GM21529 (cell line): ENCODE results near the gene RNF175.

ENCODE experiments used
- ATAC-seq: cut with Tn5 transposase; IDR thresholded peaks from one replicate; pipeline ENCODE4 v1.9.1; 2021; ENCODE audit not compliant: unreplicated experiment

RNF175 gene

DNA sequence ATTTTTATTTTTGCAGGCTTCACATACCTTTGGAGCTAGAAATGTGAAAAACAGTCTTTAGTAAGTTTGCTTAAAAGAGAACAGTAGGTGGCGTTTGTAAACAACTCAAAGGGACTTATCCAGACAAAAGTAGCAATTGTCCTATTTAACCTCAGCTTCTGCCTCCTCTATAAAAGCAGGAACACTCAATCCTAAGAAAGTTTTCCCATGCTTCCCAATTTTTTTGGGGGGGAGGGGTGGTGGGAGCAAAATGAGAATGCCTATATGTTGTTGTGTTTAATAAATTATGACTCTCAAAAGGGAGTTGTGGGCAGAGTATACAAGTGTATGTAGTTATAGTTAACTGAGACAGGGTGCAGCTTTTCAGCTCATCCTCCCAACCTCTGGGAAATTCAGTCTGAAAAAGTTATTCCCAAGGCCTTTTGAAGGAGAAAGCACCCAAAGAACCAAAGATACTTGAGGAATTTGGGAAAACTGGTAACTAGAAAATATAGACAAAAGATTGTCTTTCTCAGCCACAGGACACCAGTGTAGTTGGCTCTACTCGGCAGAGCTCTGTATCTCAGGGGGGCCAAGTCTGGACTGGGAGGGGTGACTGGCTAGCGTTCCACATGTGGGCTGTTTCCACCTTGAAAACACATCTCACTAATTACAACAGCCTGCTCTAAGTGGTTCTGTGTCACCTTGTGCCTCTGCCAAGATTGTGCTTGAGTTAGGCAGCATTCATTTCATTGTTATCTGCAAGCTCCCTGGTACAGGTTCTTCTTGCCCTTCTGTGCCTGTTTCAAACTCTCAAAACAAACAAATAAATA lies 26.3 kb upstream of the RNF175 start:
- no peak for ATAC-seq

- no peak for ATAC-seq
These were observed 24.4 kb upstream of the RNF175 start for GRCh38 chr4:153784166-153784699.

DNA sequence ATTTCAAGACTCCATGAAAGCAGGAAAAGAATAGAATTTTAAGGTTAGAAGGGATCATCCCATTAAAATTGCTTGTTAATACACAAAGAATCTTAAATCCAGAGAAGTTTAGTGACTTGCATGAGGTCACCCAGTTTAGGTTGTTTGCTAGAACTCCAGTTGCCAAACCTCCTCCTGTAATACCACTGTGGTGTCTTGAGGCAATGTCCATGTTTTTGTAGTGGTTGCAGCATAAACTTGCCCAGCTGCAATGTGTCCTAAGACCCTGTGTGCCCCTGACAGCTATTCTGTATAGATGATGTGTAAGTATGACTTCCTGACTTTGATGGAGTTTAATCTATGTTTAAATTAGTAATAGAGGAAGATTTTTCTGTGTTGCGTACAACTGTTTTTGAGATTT lies 22.8 kb upstream of the RNF175 start:
- ATAC-seq = no peak

DNA sequence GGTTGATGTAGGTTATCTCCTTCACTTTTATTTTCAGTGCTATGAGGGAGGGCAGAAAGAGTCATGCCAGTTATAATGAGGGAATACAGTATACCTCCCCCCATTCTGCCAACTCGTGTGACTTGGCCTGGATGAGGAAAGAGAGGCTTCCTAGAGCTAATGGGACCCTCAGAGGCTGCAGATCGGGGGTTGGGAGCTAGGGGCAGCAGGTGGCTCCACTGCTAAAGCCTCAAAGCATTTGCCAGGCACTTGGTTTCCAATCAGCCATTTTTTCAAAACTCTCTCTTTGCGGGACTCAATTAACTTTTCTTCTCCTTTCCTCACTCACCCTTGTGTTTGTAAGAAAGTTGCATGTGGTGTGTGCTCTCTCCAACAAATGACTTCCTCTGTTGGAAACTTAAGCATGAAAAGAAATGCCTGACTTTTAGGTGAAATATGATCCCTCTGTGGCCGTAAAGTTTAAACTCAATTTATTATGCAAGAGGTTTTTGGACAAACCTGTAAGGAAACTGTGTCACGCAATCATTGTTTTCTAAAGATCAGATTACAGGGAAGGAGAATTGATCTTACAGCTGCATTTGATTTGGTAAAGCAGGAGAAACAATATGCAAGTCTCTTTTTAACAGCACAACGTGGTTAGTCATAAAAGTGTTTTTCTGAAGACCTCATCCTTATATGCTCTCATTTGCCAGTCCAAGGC lies 22.0 kb upstream of the RNF175 start:
- no peak for ATAC-seq

DNA sequence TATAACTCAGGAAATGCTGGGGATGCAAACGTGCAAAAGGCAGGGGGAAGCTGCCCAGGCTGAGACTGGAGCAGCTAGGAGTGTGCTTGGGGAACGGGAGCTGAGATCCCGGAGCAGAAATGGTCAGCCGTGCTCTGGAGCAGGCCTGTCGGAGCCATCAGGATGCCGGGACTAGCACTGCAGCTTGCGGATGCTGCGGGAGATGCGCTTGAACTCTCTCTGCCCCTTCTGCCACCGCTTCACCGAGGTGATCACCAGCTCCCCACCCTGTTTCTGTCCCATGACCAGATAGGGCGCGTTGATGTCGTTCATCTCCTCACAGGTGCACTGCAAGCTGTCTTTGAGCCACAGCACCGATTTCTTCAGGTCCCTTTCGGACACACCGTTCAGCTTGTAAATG lies 21.5 kb upstream of the RNF175 start:
- ATAC-seq = no peak

- peak; percentile 89 for ATAC-seq
These were observed 21.1 kb upstream of the RNF175 start for GRCh38 chr4:153780876-153781275.

DNA sequence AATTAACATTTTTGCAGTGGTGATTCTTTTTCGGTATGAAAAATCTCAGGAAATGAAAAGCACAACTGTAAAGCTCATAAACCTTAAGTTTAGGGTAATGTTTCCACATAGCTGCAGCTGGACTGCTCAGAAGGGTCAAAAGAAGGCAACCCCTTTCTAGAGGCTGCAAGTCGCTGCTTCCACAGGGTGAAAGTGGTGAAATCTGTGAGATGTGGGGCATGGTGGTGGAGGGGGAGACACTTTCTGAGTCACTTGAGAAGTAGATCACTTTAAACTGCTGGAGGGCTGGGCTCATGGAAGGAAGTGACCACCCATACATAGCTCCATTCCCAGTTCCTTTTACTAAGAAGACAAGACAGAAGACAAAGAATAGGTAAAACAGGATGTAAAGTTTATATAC lies 20.4 kb upstream of the RNF175 start:
- no peak for ATAC-seq

DNA sequence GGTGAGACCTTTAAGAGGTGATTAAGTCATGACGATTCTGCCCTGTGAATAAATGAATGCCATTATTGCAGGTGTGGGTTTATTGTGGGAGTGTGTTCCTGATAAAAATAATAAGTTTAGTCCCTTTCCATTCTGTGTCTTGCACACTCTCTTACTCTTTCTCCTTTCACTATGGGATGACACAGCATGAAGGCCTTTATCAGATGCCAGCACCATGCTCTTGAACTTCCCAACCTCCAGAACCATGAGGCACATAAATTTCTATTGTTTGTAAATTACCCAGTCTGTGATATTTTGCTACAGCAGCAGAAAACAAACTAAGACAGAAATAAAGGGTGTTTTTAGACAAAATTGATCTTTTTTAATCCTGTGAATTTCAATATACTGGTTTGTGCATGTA lies 18.6 kb upstream of the RNF175 start:
- no peak for ATAC-seq

GRCh38 chr4:153777421-153777820 lies 17.6 kb upstream of the RNF175 start:
- no peak for ATAC-seq

DNA sequence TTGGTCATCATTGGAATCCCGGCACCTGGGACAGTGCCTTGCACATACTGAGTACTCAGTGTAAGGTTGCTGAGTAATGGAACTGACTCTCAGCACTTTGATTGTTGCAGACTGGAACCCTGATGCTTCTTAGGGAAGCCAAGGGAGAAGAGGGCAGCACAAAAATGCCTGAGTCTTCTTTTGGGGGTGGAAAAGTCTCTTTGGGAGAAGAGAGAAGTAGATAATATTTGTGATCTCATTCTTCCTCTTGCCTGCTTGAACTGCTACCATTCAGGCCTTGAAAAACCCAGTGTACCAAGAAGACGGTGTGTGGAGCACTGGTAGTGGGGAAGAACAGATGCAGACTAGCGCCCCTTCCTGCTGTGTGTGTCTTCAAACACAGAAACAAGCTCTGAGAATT lies 16.8 kb upstream of the RNF175 start:
- no peak for ATAC-seq

- no peak for ATAC-seq
These were observed 13.4 kb upstream of the RNF175 start for GRCh38 chr4:153773236-153773690.

- ATAC-seq = no peak
These were observed 11.2 kb upstream of the RNF175 start for GRCh38 chr4:153771046-153771445.

- no peak for ATAC-seq
These were observed 6.9 kb upstream of the RNF175 start for GRCh38 chr4:153766758-153767157.

DNA sequence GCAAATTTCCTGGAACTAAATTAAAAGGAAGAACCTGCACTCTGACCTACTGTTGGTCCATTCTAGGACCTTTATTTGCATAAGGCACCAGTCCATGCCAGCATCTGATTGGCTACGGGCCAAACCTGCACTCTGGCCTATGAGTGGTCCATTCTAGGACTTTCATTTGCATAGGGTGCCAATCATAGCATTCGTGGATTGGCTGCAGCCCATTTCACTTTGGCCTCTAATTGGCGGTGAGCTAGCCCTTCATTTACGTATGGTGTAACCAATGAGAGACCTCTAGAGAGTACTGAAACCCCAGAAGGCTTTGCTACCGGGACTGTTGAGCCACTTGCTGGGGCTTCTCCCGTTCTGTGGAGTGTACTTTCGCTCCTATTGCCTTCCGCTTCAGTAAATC lies 6.1 kb upstream of the RNF175 start:
- ATAC-seq = no peak

DNA sequence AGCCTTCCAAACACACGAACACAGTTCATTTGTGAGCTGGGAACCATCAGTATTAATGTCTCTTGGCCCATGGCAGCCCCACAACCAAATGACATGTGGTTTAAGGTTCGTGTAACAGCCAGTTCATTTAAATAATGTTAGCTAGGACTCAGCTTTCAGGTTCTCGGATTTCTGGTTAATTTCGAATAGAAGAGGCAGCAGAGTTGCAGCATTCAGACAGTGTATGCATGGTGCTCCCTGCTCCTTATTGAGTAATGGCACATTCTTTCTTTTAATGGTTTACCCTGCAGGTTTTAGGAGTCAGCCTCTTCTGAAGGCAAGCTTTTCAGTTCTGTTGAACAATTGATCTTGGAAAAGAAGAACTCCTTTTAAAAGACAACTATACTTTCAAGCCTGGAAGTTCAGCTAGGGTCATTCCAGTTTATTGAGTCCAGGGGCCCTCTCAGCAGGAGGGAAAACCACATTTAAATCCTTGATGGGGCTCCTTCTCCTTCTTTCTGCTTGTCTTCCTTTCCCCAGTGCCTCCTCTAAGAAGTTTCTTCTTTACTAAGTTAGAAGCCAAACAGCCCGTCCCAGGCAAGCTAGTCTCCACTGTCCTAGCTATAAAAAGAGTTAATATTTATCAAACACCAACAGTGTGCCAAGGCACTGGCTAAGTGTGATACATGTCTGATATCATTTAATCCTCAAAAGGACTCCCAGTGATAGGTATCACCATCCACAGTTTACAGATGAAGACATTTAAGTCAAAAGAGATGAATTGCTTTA lies 5.0 kb upstream of the RNF175 start:
- no peak for ATAC-seq

- no peak for ATAC-seq
These were observed 3.6 kb upstream of the RNF175 start for GRCh38 chr4:153763404-153763803.

DNA sequence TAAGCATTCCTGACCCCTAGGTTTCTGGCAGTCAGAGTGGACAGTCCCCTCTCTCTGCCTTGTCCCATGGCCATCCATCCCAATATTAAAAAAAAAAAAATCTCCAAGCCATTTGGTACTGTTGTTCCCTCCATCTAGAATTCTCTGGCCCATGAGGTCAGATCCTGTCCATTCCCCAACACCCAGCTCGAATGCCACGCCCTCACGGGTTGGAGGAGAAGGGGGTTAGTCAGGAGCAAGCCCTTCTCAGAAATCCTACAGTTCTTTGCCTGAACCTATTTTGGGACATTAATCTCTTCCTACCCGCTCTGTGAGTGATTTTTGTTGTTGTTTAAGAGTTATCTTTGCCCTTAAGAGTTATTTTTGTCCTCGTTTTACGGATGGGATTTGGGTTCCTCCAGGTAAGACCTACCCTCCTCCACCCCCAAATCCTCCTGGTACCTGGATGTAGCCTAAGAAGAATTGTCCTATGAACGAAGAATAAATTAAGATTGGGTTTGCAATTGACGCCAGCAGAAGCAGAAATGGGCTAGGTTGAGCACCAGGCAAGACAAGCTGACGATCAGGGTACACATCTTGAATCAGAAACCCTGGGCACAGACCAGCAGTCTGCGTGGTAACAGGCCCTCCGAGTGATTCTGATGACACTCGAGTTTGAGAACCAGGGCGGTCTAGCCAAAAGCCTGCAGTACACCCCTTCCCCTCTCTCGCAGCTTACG lies 977 bp downstream of the RNF175 start:
- no peak for ATAC-seq

DNA sequence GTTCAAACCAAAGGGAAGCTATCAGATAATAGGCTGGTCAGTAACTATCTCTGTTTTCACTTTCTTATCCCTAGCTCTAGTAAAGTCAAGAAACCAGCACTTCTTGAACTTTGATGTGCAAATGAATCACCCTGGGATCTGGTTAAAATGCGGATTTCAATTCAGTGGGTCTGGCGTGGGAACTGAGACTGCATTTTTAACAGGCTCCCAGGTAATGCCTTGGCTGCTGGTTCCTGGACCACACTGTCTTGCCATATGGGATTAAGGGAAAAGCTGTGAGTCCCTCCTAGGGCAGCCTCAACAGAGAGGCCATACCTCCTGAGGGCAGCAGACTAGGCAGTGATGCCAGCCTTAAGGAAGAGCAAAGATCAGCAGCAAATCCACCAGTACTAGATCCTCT lies 1.7 kb downstream of the RNF175 start:
- ATAC-seq = no peak

- ATAC-seq = no peak
These were observed 2.4 kb downstream of the RNF175 start for GRCh38 chr4:153757407-153757806.

DNA sequence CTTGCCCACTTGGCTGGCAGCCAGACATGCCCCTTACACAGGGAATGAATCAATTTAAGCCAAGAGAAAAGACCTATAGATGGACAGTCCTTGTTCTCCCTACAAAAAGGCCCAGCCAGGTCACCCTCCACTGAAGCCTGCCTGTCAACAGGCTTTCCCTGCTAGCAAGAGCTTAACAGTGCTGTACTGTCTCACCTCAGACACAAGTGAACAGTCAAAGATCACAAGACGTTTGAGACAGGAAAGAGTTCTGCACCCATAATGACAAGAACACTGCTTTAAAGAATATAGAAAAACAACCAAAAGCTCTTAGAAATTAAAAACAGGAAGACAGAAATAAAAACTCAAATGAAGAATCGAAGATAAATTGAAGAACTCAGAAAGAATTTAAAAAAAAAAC lies 4.6 kb downstream of the RNF175 start:
- ATAC-seq = no peak
